ENCODE results near the gene HAX1.
"Not testable (repeated sequence)": the region's sequence is repeated elsewhere in the genome, so short reads cannot be mapped to it uniquely, and the experiment has no call there.

HAX1 gene

GRCh38 chr1:154287591-154287990 is 15.2 kb downstream of the HAX1 start:
- not testable (repeated sequence) for DNase-seq

GRCh38 chr1:154288661-154289060 is 16.2 kb downstream of the HAX1 start:
- no peak for DNase-seq

- DNase-seq, result no peak
Observed at GRCh38 chr1:154290921-154291320, 18.5 kb downstream of the HAX1 start.

- no peak for DNase-seq
Observed at GRCh38 chr1:154295408-154296235, 23.2 kb downstream of the HAX1 start.

- no peak for DNase-seq
Observed at GRCh38 chr1:154301582-154301981, 29.2 kb downstream of the HAX1 start.

- DNase-seq, result no peak
Observed at GRCh38 chr1:154304664-154305337, 32.4 kb downstream of the HAX1 start.

- no peak for DNase-seq
Observed at GRCh38 chr1:154306151-154306550, 33.7 kb downstream of the HAX1 start.

GRCh38 chr1:154307670-154308270 is 35.3 kb downstream of the HAX1 start:
- DNase-seq, result not testable (repeated sequence)

GRCh38 chr1:154309136-154309535 is 36.7 kb downstream of the HAX1 start:
- not testable (repeated sequence) for DNase-seq

GRCh38 chr1:154312229-154313065 is 40.0 kb downstream of the HAX1 start:
- DNase-seq, result not testable (repeated sequence)

- no peak for DNase-seq
Observed at GRCh38 chr1:154313066-154313356, 40.6 kb downstream of the HAX1 start.

GRCh38 chr1:154314226-154314625 is 41.8 kb downstream of the HAX1 start:
- DNase-seq, result not testable (repeated sequence)

GRCh38 chr1:154316704-154317103 is 44.3 kb downstream of the HAX1 start:
- DNase-seq, result no peak

- no peak for DNase-seq
Observed at GRCh38 chr1:154318386-154318785, 46.0 kb downstream of the HAX1 start.

GRCh38 chr1:154320882-154321608 is 48.6 kb downstream of the HAX1 start, which contains the start of gene AQP10:
TSS of gene AQP10 (plus strand) at chr1:154321093. CDS start at chr1:154321156, 63 bp downstream.
- no peak for DNase-seq

- DNase-seq, result not testable (repeated sequence)
Observed at GRCh38 chr1:154321609-154321934, 49.1 kb downstream of the HAX1 start.

- DNase-seq, result no peak
Observed at GRCh38 chr1:154323493-154323892, 51.1 kb downstream of the HAX1 start.

- DNase-seq, result no peak
Observed at GRCh38 chr1:154324241-154324640, 51.8 kb downstream of the HAX1 start.

- peak; percentile 82 for DNase-seq
Observed at GRCh38 chr1:154324669-154325582, 52.5 kb downstream of the HAX1 start, which contains the start of gene ATP8B2. TSS of gene ATP8B2 (plus strand) at chr1:154325525. CDS start at chr1:154328142, 2,617 bp downstream.
